MCF 10A (cell line): Measurements from ENCODE around the gene PAX6. TPM values are rescaled to one million over a fixed set of nuclear protein-coding genes. Genes with fewer than 3 reads are reported as not detected.
A peak's percentile ranks its signal among the peaks of the same experiment; 100 is the strongest.
"Not testable (repeated sequence)": the region's sequence is repeated elsewhere in the genome, so short reads cannot be mapped to it uniquely, and the experiment has no call there.

Experiments
- BruUV-seq: library from RNA; stranded (reverse); fragments of 400-500 nt; replicated peaks from 2 replicates; lab custom pipeline; 2021; lab: Mats Ljungman, UMichigan
- CTCF ChIA-PET: fragments of 300-600 bp; sonication (Branson Sonifier 250); formaldehyde crosslinking; extraction: SDS; loops from one replicate; lab custom pipeline; 2021; ENCODE audit warnings: antibody characterized with exemption, inconsistent platforms; lab: Yijun Ruan, JAX
- POLR2A ChIA-PET: fragments of 300-600, 350-650 bp; sonication (Branson Sonifier 250); formaldehyde crosslinking; extraction: SDS; loops from one replicate; lab custom pipeline; 2020; ENCODE audit warnings: antibody characterized with exemption, inconsistent platforms; lab: Yijun Ruan, JAX
- DNase-seq: peaks from one replicate; pipeline ENCODE4 v3.0.0-alpha.2; 2018; ENCODE audit not compliant: unreplicated experiment
- H3K27ac Mint-ChIP-seq: one replicate; pipeline ENCODE4 v1.8.0; 2022; ENCODE audit warnings: mild to moderate bottlenecking, low read depth, mixed read lengths; ENCODE audit not compliant: unreplicated experiment
- H3K27me3 Mint-ChIP-seq: one replicate; pipeline ENCODE4 v1.8.0; 2022; ENCODE audit warnings: mixed read lengths; ENCODE audit not compliant: insufficient read depth, unreplicated experiment
- H3K36me3 Mint-ChIP-seq: one replicate; pipeline ENCODE4 v1.8.0; 2022; ENCODE audit warnings: mild to moderate bottlenecking, moderate library complexity, mixed read lengths; ENCODE audit not compliant: insufficient read depth, unreplicated experiment
- H3K4me1 Mint-ChIP-seq: one replicate; pipeline ENCODE4 v1.8.0; 2022; ENCODE audit warnings: mixed read lengths; ENCODE audit not compliant: insufficient read depth, unreplicated experiment
- H3K4me3 Mint-ChIP-seq: one replicate; pipeline ENCODE4 v1.8.0; 2022; ENCODE audit warnings: mild to moderate bottlenecking, moderate library complexity, mixed read lengths; ENCODE audit not compliant: unreplicated experiment
- H3K9me3 Mint-ChIP-seq: one replicate; pipeline ENCODE4 v1.8.0; 2022; ENCODE audit warnings: mixed read lengths; ENCODE audit not compliant: unreplicated experiment
- intact Hi-C: fragments of 100-400 bp; cut with micrococcal nuclease; formaldehyde crosslinking; loops from 2 replicates; pipeline ENCODE4 v1.14.1; 2022
- total RNA-seq: library from RNA; stranded (reverse); gene quantifications from 2 replicates; pipeline ENCODE4 v1.2.3, GENCODE V29; 2022
- TF ChIP-seq, protein P1 (sequence below): fragments of 200-600 bp; IDR thresholded peaks from one replicate; pipeline ENCODE4 v1.8.0; 2022; ENCODE audit warnings: antibody characterized with exemption, mild to moderate bottlenecking; ENCODE audit not compliant: unreplicated experiment

Gene PAX6
- total RNA-seq, 1 experiment from 2014 or later: not detected

DNA sequence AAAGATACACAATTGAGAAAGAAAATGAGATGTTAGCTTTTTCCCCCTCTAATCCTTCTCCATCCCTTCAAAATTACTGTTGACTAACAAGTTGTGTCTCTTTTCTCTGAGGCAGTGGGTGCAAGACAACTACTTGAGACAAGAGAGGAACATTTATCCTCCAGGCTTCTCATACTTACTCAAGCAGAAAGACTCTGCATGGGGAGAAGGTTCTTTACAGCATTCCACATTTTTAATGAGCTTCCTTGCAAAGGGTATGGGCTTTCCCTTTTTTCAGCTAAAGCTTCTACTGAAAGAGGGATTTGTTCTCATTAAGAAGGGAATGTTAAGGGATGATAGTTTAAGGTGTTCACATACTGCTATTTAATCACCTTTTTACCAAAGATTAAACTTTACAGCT lies 47.8 kb downstream of the PAX6 start:
- Mint-ChIP-seq H3K36me3 (no peaks in the 10 kb centered on the region), H3K9me3 (no peaks in the 10 kb centered on the region), H3K27ac (no peak overlapping the region), H3K27me3 (no peaks in the 10 kb centered on the region), H3K4me1 (no peaks in the 10 kb centered on the region), H3K4me3 (no peak overlapping the region)
- TF ChIP-seq, protein P1, sequence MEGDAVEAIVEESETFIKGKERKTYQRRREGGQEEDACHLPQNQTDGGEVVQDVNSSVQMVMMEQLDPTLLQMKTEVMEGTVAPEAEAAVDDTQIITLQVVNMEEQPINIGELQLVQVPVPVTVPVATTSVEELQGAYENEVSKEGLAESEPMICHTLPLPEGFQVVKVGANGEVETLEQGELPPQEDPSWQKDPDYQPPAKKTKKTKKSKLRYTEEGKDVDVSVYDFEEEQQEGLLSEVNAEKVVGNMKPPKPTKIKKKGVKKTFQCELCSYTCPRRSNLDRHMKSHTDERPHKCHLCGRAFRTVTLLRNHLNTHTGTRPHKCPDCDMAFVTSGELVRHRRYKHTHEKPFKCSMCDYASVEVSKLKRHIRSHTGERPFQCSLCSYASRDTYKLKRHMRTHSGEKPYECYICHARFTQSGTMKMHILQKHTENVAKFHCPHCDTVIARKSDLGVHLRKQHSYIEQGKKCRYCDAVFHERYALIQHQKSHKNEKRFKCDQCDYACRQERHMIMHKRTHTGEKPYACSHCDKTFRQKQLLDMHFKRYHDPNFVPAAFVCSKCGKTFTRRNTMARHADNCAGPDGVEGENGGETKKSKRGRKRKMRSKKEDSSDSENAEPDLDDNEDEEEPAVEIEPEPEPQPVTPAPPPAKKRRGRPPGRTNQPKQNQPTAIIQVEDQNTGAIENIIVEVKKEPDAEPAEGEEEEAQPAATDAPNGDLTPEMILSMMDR: no peak
- no TSS peak for BruUV-seq
- POLR2A ChIA-PET: interaction anchor here (0.7 kb wide), 1 partner anchor 318 kb away, joined by 3 read pairs; no protein-coding TSS in a partner anchor
- DNase-seq: no peak
- CTCF ChIA-PET: interaction anchor here (0.6 to 1.4 kb wide), 2 partner anchors 469 to 534 kb away, joined by 3 to 4 read pairs; no protein-coding TSS in a partner anchor
- intact Hi-C loops: loop anchor here (10.0 kb wide), 1 partner anchor 118 kb away; no protein-coding TSS in a partner anchor

DNA sequence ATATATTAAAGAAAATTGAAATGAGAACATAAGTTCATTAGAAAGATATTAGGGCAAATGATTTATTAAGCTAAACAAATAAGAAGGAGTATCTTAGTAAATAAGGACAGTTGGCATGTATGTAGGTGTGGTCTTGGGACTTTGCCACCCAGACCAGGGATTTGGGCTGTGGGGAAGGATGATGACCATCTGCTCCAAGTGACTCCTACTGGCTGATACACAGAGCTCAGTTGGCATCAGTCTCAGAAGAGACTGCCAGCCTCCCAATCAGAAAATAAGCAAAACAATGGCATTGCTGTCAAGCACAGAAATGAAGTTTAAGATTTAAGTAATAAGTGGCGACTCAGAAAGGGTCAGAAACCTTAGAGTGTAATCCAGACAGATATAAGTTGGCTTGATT lies 49.5 kb downstream of the PAX6 start:
- TF ChIP-seq, protein P1: no peak
- DNase-seq: peak; percentile 6
- H3K9me3 Mint-ChIP-seq: no peaks in the 10 kb centered on the region
- CTCF ChIA-PET: interaction anchor here (1.4 kb wide), 1 partner anchor 536 kb away, joined by 4 read pairs; no protein-coding TSS in a partner anchor
- H3K27ac Mint-ChIP-seq: no peak overlapping the region
- BruUV-seq: no TSS peak
- no peaks in the 10 kb centered on the region for H3K4me1 Mint-ChIP-seq
- POLR2A ChIA-PET: interaction anchor here (0.6 kb wide), 1 partner anchor 10 kb away, joined by 3 read pairs; no protein-coding TSS in a partner anchor
- H3K27me3 Mint-ChIP-seq: no peaks in the 10 kb centered on the region
- intact Hi-C loops: loop anchor here (10.0 kb wide), 1 partner anchor 117 kb away; no protein-coding TSS in a partner anchor
- no peak overlapping the region for H3K4me3 Mint-ChIP-seq
- no peaks in the 10 kb centered on the region for H3K36me3 Mint-ChIP-seq

DNA sequence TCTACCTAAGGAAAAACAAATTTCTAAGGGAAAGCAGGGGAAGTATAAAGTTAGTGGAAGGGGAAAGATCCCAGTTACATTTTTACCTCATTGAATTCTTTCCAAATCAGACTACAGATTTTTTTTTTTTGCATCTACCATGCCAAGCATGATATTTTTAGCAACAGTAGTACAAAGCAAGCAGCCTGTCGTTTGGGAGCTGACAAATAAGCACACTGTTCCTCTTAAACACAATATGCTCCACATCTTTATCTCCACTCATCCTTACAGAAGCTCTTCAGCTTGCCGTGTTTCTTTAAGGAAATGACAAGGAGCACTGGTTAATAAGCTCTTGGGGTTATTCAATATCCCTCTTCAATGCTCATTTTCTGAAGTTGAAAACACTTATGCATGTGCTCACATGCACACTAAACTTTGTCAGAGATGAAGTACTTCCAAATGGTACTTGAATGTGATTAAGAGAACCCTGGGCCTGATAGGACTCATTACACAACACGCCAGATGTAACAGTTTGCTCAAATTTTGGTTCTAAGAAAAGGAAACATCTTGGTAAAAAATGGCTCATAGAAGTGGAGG lies 53.8 kb downstream of the PAX6 start:
- Mint-ChIP-seq H3K4me1 (no peaks in the 10 kb centered on the region), H3K27ac (no peak overlapping the region), H3K4me3 (no peak overlapping the region), H3K27me3 (no peaks in the 10 kb centered on the region), H3K36me3 (no peaks in the 10 kb centered on the region), H3K9me3 (no peaks in the 10 kb centered on the region)
- TF ChIP-seq, protein P1: no peak
- CTCF ChIA-PET: interaction anchor here (0.5 kb wide), 1 partner anchor 503 kb away, joined by 4 read pairs; no protein-coding TSS in a partner anchor
- POLR2A ChIA-PET: no interaction called here
- no peak for DNase-seq
- intact Hi-C loops: no loop called here
- BruUV-seq: no TSS peak

DNA sequence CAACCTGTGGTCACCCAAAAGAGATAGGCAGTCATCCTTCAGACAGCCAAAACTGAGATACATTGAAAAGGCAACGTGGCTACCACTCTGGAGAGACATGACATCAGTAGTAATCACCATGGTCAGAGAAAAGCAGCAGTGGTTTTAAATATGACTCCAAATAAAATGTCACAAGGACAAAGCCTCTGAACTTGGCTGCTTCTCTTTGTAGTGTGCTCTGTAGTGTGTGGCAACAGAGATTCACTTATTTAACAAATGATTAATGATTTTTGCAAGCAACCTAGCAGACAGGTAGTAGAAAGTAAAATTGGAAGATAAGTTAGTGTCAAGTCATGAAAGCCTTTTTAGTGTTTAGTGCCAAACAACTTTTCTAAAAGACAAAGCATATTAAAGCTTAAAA lies 63.5 kb downstream of the PAX6 start:
- TF ChIP-seq, protein P1: no peak
- ChIA-PET CTCF (no interaction called here), POLR2A (interaction anchor here (0.6 kb wide), 1 partner anchor 33 kb away, joined by 3 read pairs; no protein-coding TSS in a partner anchor)
- H3K4me3 Mint-ChIP-seq: no peak overlapping the region
- BruUV-seq: no TSS peak
- no peaks in the 10 kb centered on the region for H3K36me3 Mint-ChIP-seq
- H3K4me1 Mint-ChIP-seq: no peaks in the 10 kb centered on the region
- intact Hi-C loops: no loop called here
- no peak overlapping the region for H3K27ac Mint-ChIP-seq
- no peaks in the 10 kb centered on the region for H3K27me3 Mint-ChIP-seq
- DNase-seq: no peak
- H3K9me3 Mint-ChIP-seq: peaks cover 7% of the 10 kb centered on the region

DNA sequence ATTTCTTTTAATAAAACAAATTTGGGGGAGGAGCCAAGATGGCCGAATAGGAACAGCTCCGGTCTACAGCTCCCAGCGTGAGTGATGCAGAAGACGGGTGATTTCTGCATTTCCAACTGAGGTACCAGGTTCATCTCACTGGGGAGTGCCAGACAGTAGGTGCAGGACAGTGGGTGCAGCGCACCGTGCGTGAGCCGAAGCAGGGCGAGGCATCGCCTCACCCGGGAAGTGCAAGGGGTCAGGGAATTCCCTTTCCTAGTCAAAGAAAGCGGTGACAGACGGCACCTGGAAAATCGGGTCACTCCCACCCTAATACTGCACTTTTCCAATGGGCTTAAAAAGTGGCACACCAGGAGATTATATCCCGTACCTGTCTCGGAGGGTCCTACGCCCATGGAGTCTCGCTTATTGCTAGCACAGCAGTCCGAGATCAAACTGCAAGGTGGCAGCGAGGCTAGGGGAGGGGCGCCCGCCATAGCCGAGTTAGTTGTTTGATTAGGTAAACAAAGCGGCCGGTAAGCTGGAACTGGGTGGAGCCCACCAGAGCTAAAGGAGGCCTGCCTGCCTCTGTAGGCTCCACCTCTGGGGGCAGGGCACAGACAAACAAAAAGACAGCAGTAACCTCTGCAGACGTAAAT lies 70.3 kb downstream of the PAX6 start:
- DNase-seq, POLR2A ChIA-PET, H3K36me3 Mint-ChIP-seq, H3K27ac Mint-ChIP-seq, H3K27me3 Mint-ChIP-seq, intact Hi-C loops, H3K4me3 Mint-ChIP-seq, BruUV-seq, H3K4me1 Mint-ChIP-seq, CTCF ChIA-PET, H3K9me3 Mint-ChIP-seq: not testable (repeated sequence)
